Activated CD8-positive, alpha-beta T cell treated with anti-CD3 and anti-CD28 coated beads for 36 hours (primary cell): ENCODE data around the gene PSD2. TPM values are rescaled to one million over a fixed set of nuclear protein-coding genes. Genes with fewer than 3 reads are reported as not detected.
A peak's percentile ranks its signal among the peaks of the same experiment; 100 is the strongest.

ENCODE experiments used
- ATAC-seq: fragments of 200-7000 bp; cut with Tn5 transposase; one replicate; pipeline ENCODE4 v1.10.0; 2021; ENCODE audit warnings: mild to moderate bottlenecking, moderate library complexity
- CTCF ChIA-PET: fragments of 350-600 bp; sonication (Branson Sonifier 250); formaldehyde crosslinking; loops from one replicate; lab custom pipeline; 2021; ENCODE audit warnings: antibody characterized with exemption; lab: Charles Lee
- POLR2A ChIA-PET: fragments of 350-600 bp; sonication (Branson Sonifier 250); formaldehyde crosslinking; loops from one replicate; lab custom pipeline; 2021; ENCODE audit warnings: antibody characterized with exemption; lab: Charles Lee
- DNase-seq: peaks from one replicate; pipeline ENCODE4 v3.0.0-alpha.2; 2020
- H3K27ac Mint-ChIP-seq: one replicate; pipeline ENCODE4 v1.8.0; 2021; ENCODE audit warnings: mild to moderate bottlenecking, mixed read lengths
- H3K27me3 Mint-ChIP-seq: one replicate; pipeline ENCODE4 v1.8.0; 2021; ENCODE audit warnings: mixed read lengths
- H3K36me3 Mint-ChIP-seq: one replicate; pipeline ENCODE4 v1.8.0; 2021; ENCODE audit warnings: low read depth, mixed read lengths
- H3K4me1 Mint-ChIP-seq: one replicate; pipeline ENCODE4 v1.8.0; 2021; ENCODE audit warnings: low read depth, mixed read lengths
- H3K4me3 Mint-ChIP-seq: one replicate; pipeline ENCODE4 v1.8.0; 2021; ENCODE audit warnings: mild to moderate bottlenecking, moderate library complexity, mixed read lengths
- H3K9me3 Mint-ChIP-seq: one replicate; pipeline ENCODE4 v1.8.0; 2021; ENCODE audit warnings: mixed read lengths
- intact Hi-C: fragments of 100-400 bp; cut with micrococcal nuclease; formaldehyde crosslinking; loops from one replicate; pipeline ENCODE4 v1.10.0; 2022
- total RNA-seq, 2 experiments: library from RNA; stranded (reverse); gene quantifications; one replicate each; pipeline ENCODE4 v1.2.3, GENCODE V29; 2021
- TF ChIP-seq, protein P1 (sequence below): fragments of 200-600 bp; IDR thresholded peaks from one replicate; pipeline ENCODE4 v1.8.0; 2022; ENCODE audit warnings: antibody characterized with exemption, mild to moderate bottlenecking

PSD2 gene
- total RNA-seq, result under 1 TPM in 1 of 2 experiments, not detected in 1; 0.14 TPM

DNA sequence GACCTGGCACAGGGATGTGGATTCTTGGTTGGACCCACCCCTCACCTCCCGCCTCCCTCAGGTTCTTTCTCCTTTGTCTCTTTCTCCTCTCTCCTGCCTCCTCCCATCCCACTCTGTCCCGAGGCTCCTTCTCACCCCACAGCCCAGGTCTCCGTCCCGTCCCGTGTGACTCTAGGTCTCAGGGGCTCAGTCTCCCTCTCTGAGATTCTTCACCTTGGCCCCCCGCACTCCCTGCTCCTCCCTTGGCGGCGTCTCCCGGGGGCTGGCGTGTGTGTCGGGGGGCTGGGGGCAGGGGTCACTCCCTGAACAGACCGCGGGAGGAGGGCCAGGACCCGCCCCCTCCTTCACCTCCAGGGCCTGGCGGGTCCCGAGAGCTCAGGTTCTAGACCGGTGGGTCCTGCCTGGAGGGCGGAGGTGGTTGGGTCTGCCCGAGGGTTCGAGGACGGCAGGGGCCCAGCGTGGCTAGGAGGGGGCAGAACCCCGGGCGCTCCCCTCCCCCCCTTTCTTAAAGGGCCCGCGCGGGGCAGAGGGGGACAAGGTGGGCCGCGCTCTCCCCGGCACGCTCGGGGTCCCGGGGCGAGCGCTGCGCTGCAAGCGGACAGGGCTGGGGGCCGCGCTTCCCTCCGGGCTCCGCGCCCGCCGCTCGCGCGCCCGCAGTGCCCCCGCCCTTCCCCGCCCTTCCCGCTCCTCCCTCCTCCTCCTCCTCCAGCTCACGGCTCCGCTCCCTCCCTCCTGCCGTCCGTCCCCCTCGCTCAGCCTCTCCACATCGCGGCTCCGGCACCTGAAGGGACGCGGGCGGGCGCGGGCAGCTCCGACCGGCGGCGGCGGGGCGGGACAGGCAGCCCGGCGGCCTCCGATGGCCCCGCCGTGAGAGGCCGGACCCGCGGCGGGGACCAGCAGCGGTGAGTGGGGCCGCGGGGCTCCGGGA lies at the start of gene PSD2:
Gene PSD2, plus strand, starts transcription at position 735 of the 928 bp plus-strand sequence. CDS start 13,633 bp downstream, outside the sequence.
- ATAC-seq, result peak; percentile 61
- peaks cover 39% of the 10 kb centered on the region for H3K27me3 Mint-ChIP-seq
- POLR2A ChIA-PET, result no interaction called here

DNA sequence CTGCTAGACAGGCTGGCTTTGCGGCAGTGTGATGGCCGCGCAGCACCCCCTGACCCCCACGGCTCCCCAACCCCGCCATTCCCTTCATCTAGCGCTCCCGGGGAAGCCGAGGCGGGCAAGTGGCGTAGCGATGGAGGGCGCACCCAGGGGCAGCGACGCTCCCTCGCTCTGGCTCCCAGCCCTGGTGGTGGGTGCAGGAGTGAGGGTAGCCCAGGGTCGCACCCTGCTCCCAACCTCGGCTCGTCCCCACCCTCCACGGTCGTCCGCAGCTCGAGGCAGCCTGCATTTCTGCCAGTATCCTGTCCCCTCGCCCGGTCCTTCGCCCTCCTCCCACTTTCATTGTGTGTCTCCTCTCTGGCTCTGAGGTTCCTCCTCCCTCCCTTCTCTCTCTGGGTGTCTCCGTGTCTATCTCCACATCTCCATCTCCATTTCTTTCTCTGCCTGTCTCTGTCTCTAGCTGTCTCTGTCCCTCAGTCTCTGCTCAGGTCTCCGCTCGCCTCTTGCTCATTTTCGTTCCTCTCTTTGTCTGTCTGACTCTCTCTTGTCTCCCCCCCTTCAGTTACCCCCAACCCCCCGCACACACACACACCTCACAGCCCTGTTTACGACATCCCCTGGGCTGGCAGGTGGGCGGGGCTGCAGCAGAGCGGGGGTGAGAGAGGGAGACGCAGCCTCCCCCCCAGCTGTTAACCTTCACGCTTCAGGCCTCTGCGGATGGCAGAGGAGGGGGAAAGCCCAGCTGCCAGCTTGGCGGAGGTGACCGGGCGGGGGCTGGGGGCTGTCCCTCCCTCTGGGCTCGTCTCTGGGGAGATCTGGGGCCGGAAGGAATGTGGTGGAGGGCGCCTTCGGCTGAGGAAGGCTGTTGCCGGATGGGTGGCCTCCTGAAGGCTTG lies 48.7 kb upstream of the PSD2 start:
- Mint-ChIP-seq H3K27me3 (peaks cover 8% of the 10 kb centered on the region), H3K36me3 (no peaks in the 10 kb centered on the region), H3K4me3 (peak overlapping the region; percentile 68), H3K4me1 (peaks cover 37% of the 10 kb centered on the region), H3K9me3 (no peaks in the 10 kb centered on the region), H3K27ac (peak overlapping the region; percentile 92)
- ChIA-PET POLR2A (interaction anchor here (0.9 to 3.2 kb wide), 5 partner anchors 12 to 333 kb away, joined by 3 to 15 read pairs (median 5); partner anchors contain the start of gene UBE2D2), CTCF (interaction anchor here (0.9 to 9.5 kb wide), 5 partner anchors 10 to 114 kb away, joined by 3 to 86 read pairs (median 8); no protein-coding TSS in a partner anchor)
- TF ChIP-seq, protein P1, sequence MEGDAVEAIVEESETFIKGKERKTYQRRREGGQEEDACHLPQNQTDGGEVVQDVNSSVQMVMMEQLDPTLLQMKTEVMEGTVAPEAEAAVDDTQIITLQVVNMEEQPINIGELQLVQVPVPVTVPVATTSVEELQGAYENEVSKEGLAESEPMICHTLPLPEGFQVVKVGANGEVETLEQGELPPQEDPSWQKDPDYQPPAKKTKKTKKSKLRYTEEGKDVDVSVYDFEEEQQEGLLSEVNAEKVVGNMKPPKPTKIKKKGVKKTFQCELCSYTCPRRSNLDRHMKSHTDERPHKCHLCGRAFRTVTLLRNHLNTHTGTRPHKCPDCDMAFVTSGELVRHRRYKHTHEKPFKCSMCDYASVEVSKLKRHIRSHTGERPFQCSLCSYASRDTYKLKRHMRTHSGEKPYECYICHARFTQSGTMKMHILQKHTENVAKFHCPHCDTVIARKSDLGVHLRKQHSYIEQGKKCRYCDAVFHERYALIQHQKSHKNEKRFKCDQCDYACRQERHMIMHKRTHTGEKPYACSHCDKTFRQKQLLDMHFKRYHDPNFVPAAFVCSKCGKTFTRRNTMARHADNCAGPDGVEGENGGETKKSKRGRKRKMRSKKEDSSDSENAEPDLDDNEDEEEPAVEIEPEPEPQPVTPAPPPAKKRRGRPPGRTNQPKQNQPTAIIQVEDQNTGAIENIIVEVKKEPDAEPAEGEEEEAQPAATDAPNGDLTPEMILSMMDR, result no peak
- DNase-seq (peak; percentile 93), ATAC-seq (peak; percentile 81)
- intact Hi-C loops, result loop anchor here (5.0 kb wide), 1 partner anchor 110 kb away; no protein-coding TSS in a partner anchor

More for the DNA sequence above, at the start of gene PSD2:
- Mint-ChIP-seq H3K9me3 (no peaks in the 10 kb centered on the region), H3K36me3 (no peaks in the 10 kb centered on the region), H3K4me1 (no peaks in the 10 kb centered on the region), H3K27ac (no peak within 1 kb of the TSS), H3K4me3 (no peak within 1 kb of the TSS)
- CTCF ChIA-PET, result interaction anchor here (0.8 to 4.4 kb wide), 6 partner anchors 9 to 173 kb away, joined by 3 to 32 read pairs (median 4); no protein-coding TSS in a partner anchor
- DNase-seq, result peak; percentile 29
- TF ChIP-seq, protein P1, result no peak
- intact Hi-C loops, result no loop called here

DNA sequence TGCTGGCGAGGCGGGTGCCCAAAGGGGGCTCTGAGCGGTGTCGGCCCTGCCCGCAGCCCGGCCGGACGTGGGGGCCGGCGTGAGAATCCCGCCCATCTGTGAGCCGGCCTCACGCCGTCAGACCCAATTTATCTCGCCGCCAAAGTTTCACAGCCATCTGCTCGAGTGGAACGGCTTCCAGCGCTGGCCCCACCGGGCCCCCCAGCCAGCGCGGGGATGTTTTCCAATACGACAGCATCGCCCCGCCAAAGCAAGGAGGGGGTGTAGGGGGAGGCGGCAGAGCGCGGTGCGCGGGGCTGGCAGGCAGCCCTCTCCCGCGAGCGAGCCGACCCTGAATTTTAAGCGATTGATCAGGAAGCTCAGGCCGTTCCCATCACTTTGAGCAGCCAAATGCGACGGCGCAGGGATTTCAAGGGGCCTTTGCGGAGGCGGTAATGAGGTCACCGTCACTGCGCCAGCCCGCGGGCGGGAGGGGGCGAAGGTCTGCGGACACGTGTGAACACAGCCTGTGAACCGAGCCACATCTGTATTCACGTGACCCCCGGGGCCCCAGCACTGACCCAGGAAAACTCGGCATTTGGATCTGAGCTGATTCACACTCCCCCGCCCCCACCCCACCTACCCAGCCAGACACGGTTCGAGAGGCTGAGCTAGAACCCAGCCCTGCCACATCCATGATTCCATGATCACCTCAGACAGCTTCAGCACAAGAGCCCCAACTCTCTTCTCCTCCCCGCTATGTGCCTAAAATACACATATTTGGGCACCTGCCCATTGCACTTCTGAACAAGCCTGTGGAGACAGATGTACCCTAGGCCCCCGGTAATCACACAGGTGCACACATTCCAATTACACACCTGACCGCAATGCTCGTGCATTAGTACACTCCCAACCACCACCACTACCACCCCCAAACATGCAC lies 47.8 kb upstream of the PSD2 start:
- H3K4me3 Mint-ChIP-seq, result peak overlapping the region; percentile 68
- DNase-seq (peak; percentile 86), ATAC-seq (peak; percentile 14)
- no peaks in the 10 kb centered on the region for H3K36me3 Mint-ChIP-seq
- peak overlapping the region; percentile 92 for H3K27ac Mint-ChIP-seq
- H3K9me3 Mint-ChIP-seq, result no peaks in the 10 kb centered on the region
- peaks cover 46% of the 10 kb centered on the region for H3K4me1 Mint-ChIP-seq
- TF ChIP-seq, protein P1, result no peak
- POLR2A ChIA-PET, result interaction anchor here (0.6 to 3.2 kb wide), 10 partner anchors 11 to 451 kb away, joined by 3 to 15 read pairs (median 3); partner anchors contain the start of genes SPATA24 and UBE2D2
- H3K27me3 Mint-ChIP-seq, result peaks cover 13% of the 10 kb centered on the region
- intact Hi-C loops, result loop anchor here (5.0 kb wide), 1 partner anchor 111 kb away; no protein-coding TSS in a partner anchor
- CTCF ChIA-PET, result interaction anchor here (0.8 to 9.5 kb wide), 7 partner anchors 11 to 115 kb away, joined by 3 to 86 read pairs (median 8); no protein-coding TSS in a partner anchor

DNA sequence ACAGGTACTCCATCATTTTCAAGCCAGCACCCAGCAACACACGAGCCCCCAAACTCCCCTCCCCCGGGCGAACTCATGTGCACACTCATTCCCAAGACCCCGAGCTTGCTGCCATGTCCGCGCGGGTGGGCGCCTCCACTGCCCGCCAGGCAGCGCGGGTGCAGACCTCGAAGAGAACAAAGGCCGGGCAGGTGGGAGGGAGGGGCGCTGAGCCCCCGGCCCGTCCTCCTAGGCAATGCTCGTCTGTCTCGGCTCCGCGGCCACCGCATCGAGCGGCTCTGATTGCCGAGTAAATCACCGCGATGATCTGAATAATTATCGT lies 47.1 kb upstream of the PSD2 start:
- H3K9me3 Mint-ChIP-seq, result no peaks in the 10 kb centered on the region
- H3K27me3 Mint-ChIP-seq, result peaks cover 13% of the 10 kb centered on the region
- H3K4me3 Mint-ChIP-seq, result peak overlapping the region; percentile 68
- TF ChIP-seq, protein P1, result no peak
- CTCF ChIA-PET, result interaction anchor here (1.7 to 9.5 kb wide), 4 partner anchors 16 to 116 kb away, joined by 8 to 86 read pairs (median 11); no protein-coding TSS in a partner anchor
- intact Hi-C loops, result loop anchor here (5.0 kb wide), 1 partner anchor 111 kb away; no protein-coding TSS in a partner anchor
- no peaks in the 10 kb centered on the region for H3K36me3 Mint-ChIP-seq
- DNase-seq (no peak), ATAC-seq (no peak)
- H3K27ac Mint-ChIP-seq, result peak overlapping the region; percentile 92
- POLR2A ChIA-PET, result interaction anchor here (0.6 to 3.2 kb wide), 10 partner anchors 11 to 452 kb away, joined by 3 to 15 read pairs (median 3); partner anchors contain the start of genes SPATA24 and UBE2D2
- H3K4me1 Mint-ChIP-seq, result peaks cover 50% of the 10 kb centered on the region
